ENCODE results near the gene UBE3C.

DNA sequence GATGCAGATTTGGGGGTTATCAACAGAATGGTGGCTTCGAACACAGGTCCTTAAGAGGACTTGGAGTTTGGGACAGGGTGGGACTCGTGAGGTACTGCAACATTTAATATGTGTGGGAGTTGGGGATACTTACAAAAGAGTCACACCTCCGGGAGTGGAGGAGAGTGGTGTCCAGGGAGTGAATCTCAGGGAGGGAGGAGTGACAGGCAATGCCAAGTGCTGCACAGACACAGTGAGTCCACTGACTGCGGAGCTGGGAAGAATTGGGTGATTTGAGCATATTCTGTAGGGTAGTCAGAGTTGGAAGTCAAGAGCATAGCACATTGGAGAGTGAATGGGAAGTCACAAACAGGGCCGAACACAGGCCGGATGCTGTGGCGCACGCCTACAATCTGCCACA, 5.1 kb downstream of the UBE3C start:
- TF ChIP-seq, protein P1, sequence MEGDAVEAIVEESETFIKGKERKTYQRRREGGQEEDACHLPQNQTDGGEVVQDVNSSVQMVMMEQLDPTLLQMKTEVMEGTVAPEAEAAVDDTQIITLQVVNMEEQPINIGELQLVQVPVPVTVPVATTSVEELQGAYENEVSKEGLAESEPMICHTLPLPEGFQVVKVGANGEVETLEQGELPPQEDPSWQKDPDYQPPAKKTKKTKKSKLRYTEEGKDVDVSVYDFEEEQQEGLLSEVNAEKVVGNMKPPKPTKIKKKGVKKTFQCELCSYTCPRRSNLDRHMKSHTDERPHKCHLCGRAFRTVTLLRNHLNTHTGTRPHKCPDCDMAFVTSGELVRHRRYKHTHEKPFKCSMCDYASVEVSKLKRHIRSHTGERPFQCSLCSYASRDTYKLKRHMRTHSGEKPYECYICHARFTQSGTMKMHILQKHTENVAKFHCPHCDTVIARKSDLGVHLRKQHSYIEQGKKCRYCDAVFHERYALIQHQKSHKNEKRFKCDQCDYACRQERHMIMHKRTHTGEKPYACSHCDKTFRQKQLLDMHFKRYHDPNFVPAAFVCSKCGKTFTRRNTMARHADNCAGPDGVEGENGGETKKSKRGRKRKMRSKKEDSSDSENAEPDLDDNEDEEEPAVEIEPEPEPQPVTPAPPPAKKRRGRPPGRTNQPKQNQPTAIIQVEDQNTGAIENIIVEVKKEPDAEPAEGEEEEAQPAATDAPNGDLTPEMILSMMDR (IDR thresholded peaks at IDR 0.05), result no peak
- TF ChIP-seq POLR2AphosphoS5 (IDR thresholded peaks at IDR 0.05; ENCODE audit: low read depth, low read length) (no peak), TCF7L2 (IDR thresholded peaks at IDR 0.05; ENCODE audit: low read depth, low read length) (no peak)
- TF ChIP-seq, protein P2, sequence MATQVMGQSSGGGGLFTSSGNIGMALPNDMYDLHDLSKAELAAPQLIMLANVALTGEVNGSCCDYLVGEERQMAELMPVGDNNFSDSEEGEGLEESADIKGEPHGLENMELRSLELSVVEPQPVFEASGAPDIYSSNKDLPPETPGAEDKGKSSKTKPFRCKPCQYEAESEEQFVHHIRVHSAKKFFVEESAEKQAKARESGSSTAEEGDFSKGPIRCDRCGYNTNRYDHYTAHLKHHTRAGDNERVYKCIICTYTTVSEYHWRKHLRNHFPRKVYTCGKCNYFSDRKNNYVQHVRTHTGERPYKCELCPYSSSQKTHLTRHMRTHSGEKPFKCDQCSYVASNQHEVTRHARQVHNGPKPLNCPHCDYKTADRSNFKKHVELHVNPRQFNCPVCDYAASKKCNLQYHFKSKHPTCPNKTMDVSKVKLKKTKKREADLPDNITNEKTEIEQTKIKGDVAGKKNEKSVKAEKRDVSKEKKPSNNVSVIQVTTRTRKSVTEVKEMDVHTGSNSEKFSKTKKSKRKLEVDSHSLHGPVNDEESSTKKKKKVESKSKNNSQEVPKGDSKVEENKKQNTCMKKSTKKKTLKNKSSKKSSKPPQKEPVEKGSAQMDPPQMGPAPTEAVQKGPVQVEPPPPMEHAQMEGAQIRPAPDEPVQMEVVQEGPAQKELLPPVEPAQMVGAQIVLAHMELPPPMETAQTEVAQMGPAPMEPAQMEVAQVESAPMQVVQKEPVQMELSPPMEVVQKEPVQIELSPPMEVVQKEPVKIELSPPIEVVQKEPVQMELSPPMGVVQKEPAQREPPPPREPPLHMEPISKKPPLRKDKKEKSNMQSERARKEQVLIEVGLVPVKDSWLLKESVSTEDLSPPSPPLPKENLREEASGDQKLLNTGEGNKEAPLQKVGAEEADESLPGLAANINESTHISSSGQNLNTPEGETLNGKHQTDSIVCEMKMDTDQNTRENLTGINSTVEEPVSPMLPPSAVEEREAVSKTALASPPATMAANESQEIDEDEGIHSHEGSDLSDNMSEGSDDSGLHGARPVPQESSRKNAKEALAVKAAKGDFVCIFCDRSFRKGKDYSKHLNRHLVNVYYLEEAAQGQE (IDR thresholded peaks at IDR 0.05; ENCODE audit: insufficient read depth in 1 of 2, low read depth in 2 of 2, low read length in 1 of 2), result no peak

All from Panc1 (cell line).